ENCODE data around the gene TGFBR1. TPM values are rescaled to one million over a fixed set of nuclear protein-coding genes. Genes with fewer than 3 reads are reported as not detected.

Gene TGFBR1
- total RNA-seq, 5 donors from 2014 or later (not counting 1 experiment from before 2014, with no cell fraction given) = 22.3 to 36.9 (median 31.7) TPM

DNA sequence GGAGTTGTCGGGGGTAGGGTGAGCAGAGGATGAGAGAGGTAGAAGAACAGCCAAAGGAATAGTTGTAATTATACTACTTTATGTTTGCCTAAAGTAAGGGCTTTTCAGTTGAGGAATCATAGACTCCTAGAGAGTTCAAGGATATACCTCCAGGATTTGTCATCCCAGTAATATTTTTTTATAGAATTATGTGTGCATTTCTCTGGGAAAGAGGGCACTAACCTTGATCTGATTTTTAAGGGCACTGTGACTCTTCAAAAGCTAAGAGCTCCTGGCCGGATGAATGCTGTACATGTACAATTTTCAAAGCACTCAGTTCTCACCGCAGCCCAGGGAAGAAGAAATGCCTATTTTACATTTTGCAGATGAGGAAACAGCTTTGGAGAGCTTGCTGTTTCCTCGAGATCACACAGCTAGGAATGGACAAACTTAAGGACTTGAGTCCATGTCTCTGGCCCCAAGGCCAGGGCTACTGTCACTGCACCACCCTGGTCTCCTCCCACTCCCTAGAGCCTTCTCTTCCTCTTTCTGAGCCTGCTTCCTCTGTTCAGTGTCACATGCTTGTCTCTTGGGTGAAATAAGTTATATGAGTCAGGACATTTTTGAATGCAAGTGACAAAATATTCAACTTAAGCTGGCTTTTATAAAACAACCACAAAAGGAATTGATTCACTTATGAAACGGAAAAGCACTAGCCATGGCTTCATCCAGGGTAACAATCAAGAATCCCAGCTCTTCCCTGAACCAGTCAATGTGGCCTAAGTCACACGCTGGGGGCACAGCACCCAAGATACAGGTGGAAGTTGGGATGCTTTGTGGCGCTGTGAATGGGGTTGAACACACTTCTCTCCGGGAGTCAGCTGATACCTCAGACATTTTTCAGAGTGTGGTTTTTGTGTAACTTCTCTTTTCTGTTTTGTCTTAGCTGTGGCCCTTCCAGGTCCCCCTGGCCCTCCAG is 45.7 kb upstream of the TGFBR1 start:
- H3K9me3 ChIP-seq = no peaks in the 10 kb centered on the region
- peak overlapping the region; percentile 65 for H3K27ac ChIP-seq (ENCODE audit: low read length)
- Mint-ChIP-seq H3K27me3 (no peaks in the 10 kb centered on the region), H3K4me1 (peaks cover 80 to 86% (median 81%) of the 10 kb centered on the region in 3 donors), H3K4me3 (peak overlapping the region; percentile 28 to 87 (median 75)), H3K27ac (peak overlapping the region; percentile 64 to 86), H3K36me3 (no peaks in the 10 kb centered on the region), H3K9me3 (no peaks in the 10 kb centered on the region)
- DNase-seq (peak in 5 of 35 experiments; percentile 10 to 42 (median 22)), ATAC-seq (replicated peaks in 1 of 4) (peak; percentile 59 to 68 (median 64))
- ChIA-PET CTCF (interaction anchor here in 1 of 2 donors (0.8 kb wide), 2 partner anchors 33 to 74 kb away, joined by 3 read pairs; no protein-coding TSS in a partner anchor), POLR2A (interaction anchor here in 1 of 2 donors (0.6 to 1.3 kb wide), 2 partner anchors 44 to 59 kb away, joined by 3 to 4 read pairs; no protein-coding TSS in a partner anchor)
- H3K4me3 ChIP-seq (ENCODE audit: control insufficient read depth in 1 of 2, extremely low read depth in 1 of 2, low read length in 1 of 2) = peak overlapping the region; percentile 1 to 50
- no peaks in the 10 kb centered on the region for H3K36me3 ChIP-seq (ENCODE audit: control insufficient read depth in 2 of 2, extremely low read depth in 1 of 2, insufficient read depth in 1 of 2, low read length in 1 of 2)
- H3K27me3 ChIP-seq (replicated peaks in 1 of 2; ENCODE audit: control insufficient read depth in 2 of 2, extremely low read depth in 1 of 2, insufficient read depth in 2 of 2, low read length in 1 of 2) = no peaks in the 10 kb centered on the region
- peaks cover 33 to 64% of the 10 kb centered on the region in 2 experiments for H3K4me1 ChIP-seq (ENCODE audit: control insufficient read depth in 1 of 2, extremely low read depth in 1 of 2, insufficient read depth in 2 of 2, low read length in 2 of 2)
- WGBS (ENCODE audit: insufficient coverage) = 24% methylated on average over 4 of the region's 8 CpGs

DNA sequence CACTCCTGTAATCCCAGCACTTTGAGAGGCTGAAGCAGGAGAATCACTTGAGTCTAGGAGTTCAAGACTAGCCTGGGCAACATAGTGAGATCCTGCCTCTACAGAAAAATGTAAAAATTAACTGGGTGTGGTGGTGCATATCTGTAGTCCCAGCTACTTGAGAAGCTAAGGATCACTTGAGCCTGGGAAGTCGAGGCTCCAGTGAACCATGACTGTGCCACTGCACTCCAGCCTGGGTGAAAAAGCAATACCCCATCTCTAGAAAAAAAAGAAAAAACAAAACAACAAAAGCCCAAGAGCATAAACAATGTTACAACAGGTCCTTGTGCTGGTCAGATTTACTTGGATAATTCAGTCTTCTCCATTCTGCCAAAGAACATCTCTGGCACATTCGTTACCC is 44.3 kb upstream of the TGFBR1 start:
- H3K27ac Mint-ChIP-seq = peak overlapping the region; percentile 19 to 21

DNA sequence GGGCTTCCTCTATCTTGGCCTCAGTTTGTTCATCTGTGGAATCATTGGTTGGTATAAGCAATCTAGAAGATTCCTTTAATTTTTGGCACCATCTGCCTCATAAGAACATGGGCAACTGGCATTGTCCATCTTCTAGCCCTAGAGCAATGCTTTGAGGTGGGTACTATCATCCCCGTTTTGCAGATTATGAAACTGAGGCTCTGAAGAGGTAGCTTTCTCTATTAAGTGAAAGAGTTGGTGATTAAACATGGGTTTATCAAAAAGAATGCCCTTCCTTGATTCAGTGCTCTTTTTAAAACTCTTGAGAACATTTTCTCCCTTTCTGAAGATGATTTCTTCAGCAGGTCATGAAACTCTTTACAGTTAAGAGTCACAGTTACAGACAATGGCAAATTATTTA is 42.4 kb upstream of the TGFBR1 start:
- Mint-ChIP-seq H3K27ac (no peak overlapping the region), H3K9me3 (no peaks in the 10 kb centered on the region), H3K4me1 (peaks cover 59 to 76% (median 67%) of the 10 kb centered on the region in 3 donors), H3K4me3 (no peak overlapping the region), H3K36me3 (no peaks in the 10 kb centered on the region), H3K27me3 (no peaks in the 10 kb centered on the region)
- H3K27me3 ChIP-seq (replicated peaks in 1 of 2; ENCODE audit: control insufficient read depth in 2 of 2, extremely low read depth in 1 of 2, insufficient read depth in 2 of 2, low read length in 1 of 2) = no peaks in the 10 kb centered on the region
- ATAC-seq (replicated peaks in 1 of 4) = no peak
- H3K4me1 ChIP-seq (ENCODE audit: control insufficient read depth in 1 of 2, extremely low read depth in 1 of 2, insufficient read depth in 2 of 2, low read length in 2 of 2) = peaks cover 24 to 32% of the 10 kb centered on the region in 2 experiments
- H3K36me3 ChIP-seq (ENCODE audit: control insufficient read depth in 2 of 2, extremely low read depth in 1 of 2, insufficient read depth in 1 of 2, low read length in 1 of 2) = no peaks in the 10 kb centered on the region
- H3K27ac ChIP-seq (ENCODE audit: low read length) = no peak overlapping the region
- no CpG with 5 or more reads among the region's 1 CpG for WGBS (ENCODE audit: insufficient coverage)
- POLR2A ChIA-PET = no interaction called here
- CTCF ChIA-PET = interaction anchor here in 1 of 2 donors (0.6 kb wide), 1 partner anchor 63 kb away, joined by 4 read pairs; no protein-coding TSS in a partner anchor
- DNase-seq = no peak
- H3K4me3 ChIP-seq (ENCODE audit: control insufficient read depth in 1 of 2, extremely low read depth in 1 of 2, low read length in 1 of 2) = no peak overlapping the region
- no peaks in the 10 kb centered on the region for H3K9me3 ChIP-seq

More for the DNA sequence above, 44.3 kb upstream of the TGFBR1 start:
- Mint-ChIP-seq H3K4me3 (no peak overlapping the region), H3K27me3 (no peaks in the 10 kb centered on the region), H3K9me3 (no peaks in the 10 kb centered on the region), H3K36me3 (no peaks in the 10 kb centered on the region), H3K4me1 (peaks cover 77 to 84% (median 81%) of the 10 kb centered on the region in 3 donors)
- Histone ChIP-seq H3K4me1 (ENCODE audit: control insufficient read depth in 1 of 2, extremely low read depth in 1 of 2, insufficient read depth in 2 of 2, low read length in 2 of 2) (peaks cover 33 to 51% of the 10 kb centered on the region in 2 experiments), H3K27me3 (replicated peaks in 1 of 2; ENCODE audit: control insufficient read depth in 2 of 2, extremely low read depth in 1 of 2, insufficient read depth in 2 of 2, low read length in 1 of 2) (no peaks in the 10 kb centered on the region), H3K4me3 (ENCODE audit: control insufficient read depth in 1 of 2, extremely low read depth in 1 of 2, low read length in 1 of 2) (no peak overlapping the region), H3K27ac (ENCODE audit: low read length) (peak overlapping the region; percentile 26), H3K9me3 (no peaks in the 10 kb centered on the region), H3K36me3 (ENCODE audit: control insufficient read depth in 2 of 2, extremely low read depth in 1 of 2, insufficient read depth in 1 of 2, low read length in 1 of 2) (no peaks in the 10 kb centered on the region)
- ATAC-seq (replicated peaks in 1 of 4) (no peak), DNase-seq (no peak)
- POLR2A ChIA-PET = interaction anchor here in 1 of 2 donors (0.9 kb wide), 1 partner anchor 68 kb away, joined by 4 read pairs; no protein-coding TSS in a partner anchor
- CTCF ChIA-PET = interaction anchor here in 1 of 2 donors (0.9 kb wide), 1 partner anchor 15 kb away, joined by 3 read pairs; no protein-coding TSS in a partner anchor
- no CpG with 5 or more reads among the region's 2 CpGs for WGBS (ENCODE audit: insufficient coverage)

DNA sequence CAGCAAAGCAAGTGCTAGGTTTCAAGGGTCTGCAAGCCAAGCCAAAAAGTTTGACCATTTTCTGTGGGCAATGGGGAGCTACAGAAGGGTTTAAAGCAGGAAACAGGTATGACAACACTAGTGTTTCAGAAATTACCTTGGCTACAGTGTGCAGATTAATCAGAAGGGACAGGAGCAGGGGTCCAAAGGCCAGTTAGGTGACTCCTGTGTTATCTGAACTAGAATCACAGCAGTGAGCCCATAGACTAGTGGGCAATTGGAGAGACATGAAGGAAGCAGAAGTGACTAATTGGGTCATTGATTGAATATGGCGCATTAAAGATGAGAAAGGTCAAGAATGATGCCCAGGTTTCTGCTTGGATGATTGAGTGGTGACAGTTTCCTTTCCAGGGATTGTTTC is 41.4 kb upstream of the TGFBR1 start:
- POLR2A ChIA-PET = no interaction called here
- H3K36me3 Mint-ChIP-seq = no peaks in the 10 kb centered on the region

DNA sequence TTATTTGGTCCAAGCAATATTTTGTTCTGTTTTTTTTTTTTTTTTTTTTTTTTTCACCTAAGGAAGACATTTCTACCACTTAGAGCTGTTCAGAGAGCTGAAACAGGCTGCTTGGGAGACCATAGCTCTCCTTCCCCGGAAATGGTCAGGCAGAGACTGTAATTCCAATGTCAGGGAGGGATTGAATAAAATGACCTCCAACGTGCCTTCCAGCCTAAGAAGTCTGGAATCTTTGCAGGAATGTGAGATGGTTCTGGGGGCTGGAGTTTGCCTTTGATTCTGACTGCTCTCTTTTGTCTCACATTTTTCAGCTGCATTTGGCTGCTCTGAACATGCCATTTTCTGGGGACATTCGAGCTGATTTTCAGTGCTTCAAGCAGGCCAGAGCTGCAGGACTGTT is 38.3 kb upstream of the TGFBR1 start:
- ATAC-seq (replicated peaks in 1 of 4) (no peak), DNase-seq (no peak)
- H3K4me3 ChIP-seq (ENCODE audit: control insufficient read depth in 1 of 2, extremely low read depth in 1 of 2, low read length in 1 of 2) = no peak overlapping the region
- Mint-ChIP-seq H3K27ac (peak overlapping the region in 1 of 2 donors; percentile 11), H3K36me3 (no peaks in the 10 kb centered on the region), H3K9me3 (no peaks in the 10 kb centered on the region), H3K4me1 (peaks cover 62 to 74% (median 62%) of the 10 kb centered on the region in 3 donors), H3K4me3 (no peak overlapping the region), H3K27me3 (no peaks in the 10 kb centered on the region)
- ChIA-PET CTCF (interaction anchor here (0.6 to 0.8 kb wide), 3 partner anchors 66 to 74 kb away, joined by 3 to 9 read pairs (median 5); no protein-coding TSS in a partner anchor), POLR2A (no interaction called here)
- H3K27me3 ChIP-seq (replicated peaks in 1 of 2; ENCODE audit: control insufficient read depth in 2 of 2, extremely low read depth in 1 of 2, insufficient read depth in 2 of 2, low read length in 1 of 2) = no peaks in the 10 kb centered on the region
- H3K4me1 ChIP-seq (ENCODE audit: control insufficient read depth in 1 of 2, extremely low read depth in 1 of 2, insufficient read depth in 2 of 2, low read length in 2 of 2) = peaks cover 16 to 19% of the 10 kb centered on the region in 2 experiments
- H3K27ac ChIP-seq (ENCODE audit: low read length) = no peak overlapping the region
- H3K36me3 ChIP-seq (ENCODE audit: control insufficient read depth in 2 of 2, extremely low read depth in 1 of 2, insufficient read depth in 1 of 2, low read length in 1 of 2) = no peaks in the 10 kb centered on the region
- H3K9me3 ChIP-seq = no peaks in the 10 kb centered on the region
- 86% methylated on average over 1 of the region's 3 CpGs for WGBS (ENCODE audit: insufficient coverage)

More for the DNA sequence above, 41.4 kb upstream of the TGFBR1 start:
- Mint-ChIP-seq H3K4me3 (no peak overlapping the region), H3K27me3 (no peaks in the 10 kb centered on the region), H3K4me1 (peaks cover 53 to 70% (median 61%) of the 10 kb centered on the region in 3 donors), H3K27ac (no peak overlapping the region), H3K9me3 (no peaks in the 10 kb centered on the region)
- no peak overlapping the region for H3K4me3 ChIP-seq (ENCODE audit: control insufficient read depth in 1 of 2, extremely low read depth in 1 of 2, low read length in 1 of 2)
- no peaks in the 10 kb centered on the region for H3K9me3 ChIP-seq
- ATAC-seq (replicated peaks in 1 of 4) = no peak
- H3K36me3 ChIP-seq (ENCODE audit: control insufficient read depth in 2 of 2, extremely low read depth in 1 of 2, insufficient read depth in 1 of 2, low read length in 1 of 2) = no peaks in the 10 kb centered on the region
- no peak overlapping the region for H3K27ac ChIP-seq (ENCODE audit: low read length)
- WGBS (ENCODE audit: insufficient coverage) = 100% methylated on average over 1 of the region's 1 CpG
- CTCF ChIA-PET = no interaction called here
- DNase-seq = no peak
- no peaks in the 10 kb centered on the region for H3K27me3 ChIP-seq (replicated peaks in 1 of 2; ENCODE audit: control insufficient read depth in 2 of 2, extremely low read depth in 1 of 2, insufficient read depth in 2 of 2, low read length in 1 of 2)
- peaks cover 15 to 23% of the 10 kb centered on the region in 2 experiments for H3K4me1 ChIP-seq (ENCODE audit: control insufficient read depth in 1 of 2, extremely low read depth in 1 of 2, insufficient read depth in 2 of 2, low read length in 2 of 2)

DNA sequence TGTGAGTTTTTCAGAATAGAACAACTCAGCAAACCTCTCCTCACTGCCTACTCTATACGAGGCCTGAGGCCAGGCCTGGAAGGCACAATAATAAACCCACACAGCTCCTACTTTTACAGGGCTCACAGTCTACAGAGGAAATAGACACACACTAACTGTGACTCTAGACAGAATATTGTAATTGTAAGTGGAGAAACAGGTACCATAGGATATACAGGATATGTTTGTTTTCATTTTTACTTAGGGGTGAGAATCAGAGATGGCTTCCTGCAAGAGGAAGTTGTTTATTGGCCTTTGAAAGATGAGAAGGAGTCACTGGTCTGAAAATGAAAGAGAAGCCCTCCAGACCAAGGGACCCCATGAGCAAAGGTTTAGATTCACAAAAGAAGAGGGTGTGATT is 35.8 kb upstream of the TGFBR1 start:
- ChIA-PET POLR2A (no interaction called here), CTCF (no interaction called here)
- no peak for DNase-seq
- no peaks in the 10 kb centered on the region for H3K27me3 ChIP-seq (replicated peaks in 1 of 2; ENCODE audit: control insufficient read depth in 2 of 2, extremely low read depth in 1 of 2, insufficient read depth in 2 of 2, low read length in 1 of 2)
- no peak overlapping the region for H3K4me3 ChIP-seq (ENCODE audit: control insufficient read depth in 1 of 2, extremely low read depth in 1 of 2, low read length in 1 of 2)
- no peaks in the 10 kb centered on the region for H3K9me3 Mint-ChIP-seq
- H3K27ac ChIP-seq (ENCODE audit: low read length) = peak overlapping the region; percentile 68
- no peaks in the 10 kb centered on the region for H3K27me3 Mint-ChIP-seq
- WGBS (ENCODE audit: insufficient coverage) = no CpG with 5 or more reads among the region's 1 CpG
- ATAC-seq (replicated peaks in 1 of 4) = peak; percentile 15 to 57 (median 54)
- H3K4me3 Mint-ChIP-seq = peak overlapping the region in 1 of 3 donors; percentile 15
- H3K9me3 ChIP-seq = no peaks in the 10 kb centered on the region
- peak overlapping the region; percentile 87 to 93 for H3K27ac Mint-ChIP-seq
- no peaks in the 10 kb centered on the region for H3K36me3 ChIP-seq (ENCODE audit: control insufficient read depth in 2 of 2, extremely low read depth in 1 of 2, insufficient read depth in 1 of 2, low read length in 1 of 2)
- H3K36me3 Mint-ChIP-seq = no peaks in the 10 kb centered on the region
- H3K4me1 Mint-ChIP-seq = peaks cover 42 to 59% (median 56%) of the 10 kb centered on the region in 3 donors
- peaks cover 16 to 19% of the 10 kb centered on the region in 2 experiments for H3K4me1 ChIP-seq (ENCODE audit: control insufficient read depth in 1 of 2, extremely low read depth in 1 of 2, insufficient read depth in 2 of 2, low read length in 2 of 2)
